Epithelial cell of proximal tubule (primary cell): ENCODE measurements around the gene SLC25A44. TPM values are rescaled to one million over a fixed set of nuclear protein-coding genes. Genes with fewer than 3 reads are reported as not detected.

ENCODE experiments used
- DNase-seq: peaks from one replicate; pipeline ENCODE4 v3.0.0-alpha.2; 2011; ENCODE audit warnings: low read depth
- H3K4me3 ChIP-seq: 2 replicates; pipeline ENCODE4 v1.5.1; 2011; ENCODE audit warnings: low read depth, mild to moderate bottlenecking, low read length
- total RNA-seq: library from RNA; depleted of rRNA; stranded (reverse); fragments of >200 nt; gene quantifications from 2 replicates; pipeline ENCODE4 v1.2.3, GENCODE V29; 2015
- TF ChIP-seq, protein P1 (sequence below): conservative IDR thresholded peaks from 2 replicates; pipeline ENCODE4 v1.5.1; 2012; ENCODE audit warnings: low read depth, mild to moderate bottlenecking, low read length

The SLC25A44 gene
- total RNA-seq, 1 donor from 2014 or later, result 7.4 TPM

DNA sequence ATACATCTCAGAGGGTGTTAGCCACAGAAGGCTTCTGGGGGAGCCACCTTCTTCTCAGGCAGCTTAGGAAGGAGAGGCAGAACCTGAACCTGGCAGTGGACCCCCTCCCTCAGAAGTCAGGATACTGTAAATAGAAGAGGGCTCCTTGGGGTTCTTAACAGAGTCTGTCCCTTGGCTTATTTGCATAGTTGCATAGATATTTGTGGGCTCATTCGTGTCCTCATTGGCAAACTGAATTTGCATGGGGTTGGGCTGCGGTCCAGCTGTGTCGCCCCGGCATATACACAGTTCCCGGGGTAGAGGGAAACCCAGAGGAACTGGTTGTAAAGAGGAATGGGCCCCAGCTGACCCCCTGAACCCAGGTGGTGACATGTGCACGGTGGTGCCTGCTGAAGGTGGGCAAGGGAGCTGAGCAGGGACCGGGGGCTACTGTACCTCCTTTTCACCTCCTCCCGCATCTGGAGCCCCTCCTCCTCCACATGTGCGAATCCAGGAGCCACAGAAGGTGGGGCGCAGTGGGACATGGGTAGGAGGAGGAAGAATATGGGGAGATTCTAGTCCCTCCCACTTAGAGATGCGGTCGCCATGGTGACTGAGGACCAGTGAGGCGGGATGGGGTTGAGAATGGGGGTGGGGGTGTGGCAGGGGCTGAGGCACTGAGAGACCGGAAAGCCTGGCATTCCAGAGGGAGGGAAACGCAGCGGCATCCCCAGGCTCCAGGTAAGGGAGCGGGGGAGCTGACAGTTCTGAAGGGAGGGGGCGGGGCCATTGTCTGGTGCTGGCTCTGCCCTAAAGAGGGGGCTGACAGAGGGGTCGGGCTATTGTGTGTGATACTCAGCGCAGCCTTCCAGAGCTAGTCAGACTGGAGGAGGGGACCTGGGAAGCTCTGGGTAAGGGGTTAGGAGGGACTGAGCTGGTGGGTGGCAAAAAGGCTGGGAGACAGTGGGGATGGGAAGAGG, 44.3 kb upstream of the SLC25A44 start:
- TF ChIP-seq, protein P1, sequence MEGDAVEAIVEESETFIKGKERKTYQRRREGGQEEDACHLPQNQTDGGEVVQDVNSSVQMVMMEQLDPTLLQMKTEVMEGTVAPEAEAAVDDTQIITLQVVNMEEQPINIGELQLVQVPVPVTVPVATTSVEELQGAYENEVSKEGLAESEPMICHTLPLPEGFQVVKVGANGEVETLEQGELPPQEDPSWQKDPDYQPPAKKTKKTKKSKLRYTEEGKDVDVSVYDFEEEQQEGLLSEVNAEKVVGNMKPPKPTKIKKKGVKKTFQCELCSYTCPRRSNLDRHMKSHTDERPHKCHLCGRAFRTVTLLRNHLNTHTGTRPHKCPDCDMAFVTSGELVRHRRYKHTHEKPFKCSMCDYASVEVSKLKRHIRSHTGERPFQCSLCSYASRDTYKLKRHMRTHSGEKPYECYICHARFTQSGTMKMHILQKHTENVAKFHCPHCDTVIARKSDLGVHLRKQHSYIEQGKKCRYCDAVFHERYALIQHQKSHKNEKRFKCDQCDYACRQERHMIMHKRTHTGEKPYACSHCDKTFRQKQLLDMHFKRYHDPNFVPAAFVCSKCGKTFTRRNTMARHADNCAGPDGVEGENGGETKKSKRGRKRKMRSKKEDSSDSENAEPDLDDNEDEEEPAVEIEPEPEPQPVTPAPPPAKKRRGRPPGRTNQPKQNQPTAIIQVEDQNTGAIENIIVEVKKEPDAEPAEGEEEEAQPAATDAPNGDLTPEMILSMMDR, result no peak
- no peak for DNase-seq

DNA sequence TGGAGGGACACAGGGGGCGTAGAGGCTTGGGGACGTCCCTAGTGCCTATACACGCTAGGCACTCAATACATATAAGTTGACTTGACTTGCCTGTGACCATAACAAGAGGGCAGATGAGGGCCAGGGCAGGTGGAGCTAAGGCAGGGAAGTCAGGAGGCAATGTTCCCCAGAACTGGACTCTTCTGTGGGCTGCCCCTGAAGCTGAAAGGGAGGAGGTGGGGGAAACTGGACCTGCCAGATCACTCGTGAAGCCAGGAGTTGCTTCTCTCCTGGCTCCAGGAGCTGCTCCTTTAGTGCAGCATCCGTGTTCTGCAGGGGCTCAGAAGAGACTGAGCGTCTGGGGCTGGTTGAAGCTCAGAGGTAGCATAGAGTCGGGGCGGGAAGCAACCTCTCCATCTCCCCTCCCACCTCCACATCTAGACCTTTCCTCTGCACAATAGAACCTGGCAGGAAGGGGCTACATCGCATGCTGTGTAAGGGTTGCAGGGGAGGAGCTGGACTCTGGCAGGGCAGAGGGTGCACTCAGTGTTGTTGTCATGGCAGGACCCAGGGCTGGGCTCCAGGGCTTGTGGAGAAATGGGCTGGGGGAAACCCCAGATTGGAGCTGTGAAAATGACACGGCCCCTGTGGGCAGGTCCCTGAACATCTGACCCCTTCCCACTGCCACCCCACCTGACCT, 43.4 kb upstream of the SLC25A44 start:
- no peak for DNase-seq
- TF ChIP-seq, protein P1, result no peak
- no peak overlapping the region for H3K4me3 ChIP-seq

More for the DNA sequence above, 44.3 kb upstream of the SLC25A44 start:
- H3K4me3 ChIP-seq, result no peak overlapping the region

DNA sequence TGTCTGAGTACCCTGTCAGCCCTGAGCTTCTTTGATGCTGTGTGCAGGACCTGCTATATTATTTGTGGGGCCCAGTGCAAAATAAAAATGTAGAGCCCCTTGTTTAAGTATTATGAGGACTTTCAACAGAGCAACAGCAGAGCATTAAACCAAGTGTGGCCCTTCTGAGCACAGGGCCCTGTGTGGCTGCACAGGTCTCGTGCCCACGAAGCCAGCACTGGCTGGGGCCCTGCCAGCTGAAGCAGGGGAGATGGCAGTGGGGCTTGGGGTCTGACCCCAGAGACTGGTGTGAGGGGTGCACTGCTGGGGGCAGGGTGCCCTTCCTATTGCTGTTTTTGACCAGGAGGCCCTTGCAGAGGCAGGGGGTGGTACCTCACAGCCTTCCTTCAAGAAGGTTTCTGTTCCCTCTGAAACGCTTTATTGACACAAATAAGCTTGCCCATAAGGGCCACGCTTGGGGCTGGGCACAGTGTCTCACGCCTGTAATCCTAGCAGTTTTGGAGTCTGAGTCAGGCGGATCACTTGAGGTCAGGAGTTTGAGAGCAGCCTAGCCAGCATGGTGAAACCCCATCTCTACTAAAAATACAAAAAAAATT, 42.7 kb upstream of the SLC25A44 start:
- no peak for DNase-seq
- no peak overlapping the region for H3K4me3 ChIP-seq
- TF ChIP-seq, protein P1, result no peak

DNA sequence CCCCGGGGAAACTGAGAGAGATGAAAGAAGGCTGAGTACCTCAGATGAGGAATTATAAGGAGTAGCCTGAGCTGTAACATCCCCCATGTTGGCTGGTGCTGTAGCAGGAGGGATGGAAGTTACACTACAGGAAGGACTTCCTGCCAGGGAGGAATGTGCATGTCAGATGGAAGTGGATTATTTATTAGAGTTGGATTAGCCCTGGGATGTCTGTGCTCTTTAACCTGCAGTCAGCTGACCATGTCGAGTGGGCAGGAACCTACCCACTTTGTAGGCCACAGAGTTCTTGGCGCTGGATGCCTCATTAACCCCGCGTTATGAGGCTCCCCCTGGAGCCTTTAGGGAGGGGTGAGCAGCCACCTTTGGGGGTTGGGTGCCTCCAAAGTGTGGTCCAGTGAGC, 41.3 kb upstream of the SLC25A44 start:
- TF ChIP-seq, protein P1, result peak; percentile 5
- H3K4me3 ChIP-seq, result no peak overlapping the region
- peak; percentile 86 for DNase-seq

DNA sequence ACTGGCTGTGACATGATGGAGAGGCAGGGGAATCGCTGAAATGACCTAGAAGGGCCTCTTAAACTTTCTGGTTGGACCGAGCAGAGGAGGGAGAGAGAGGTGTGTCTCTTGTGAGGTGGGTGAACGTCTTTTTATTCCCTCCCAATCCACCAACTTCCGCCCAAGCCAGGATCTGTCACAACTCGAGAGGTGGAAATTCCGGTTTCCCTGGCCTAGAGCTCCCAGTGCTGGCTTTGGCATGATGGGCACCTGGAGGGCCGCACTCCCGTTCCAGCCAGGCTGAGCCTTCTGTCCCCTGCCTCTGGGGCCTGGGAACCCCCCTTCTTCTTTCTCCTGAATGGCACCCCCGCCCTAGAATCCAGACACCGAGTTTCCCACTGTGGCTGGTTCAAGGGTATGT, 40.5 kb upstream of the SLC25A44 start, which contains the start of gene SEMA4A:
Gene SEMA4A (plus strand): TSS at position 224 of the 400 bp plus-strand sequence. CDS start 994 bp downstream, outside the sequence.
- no peak for DNase-seq
- peak within 1 kb of the TSS; percentile 26 for H3K4me3 ChIP-seq
- TF ChIP-seq, protein P1, result no peak

DNA sequence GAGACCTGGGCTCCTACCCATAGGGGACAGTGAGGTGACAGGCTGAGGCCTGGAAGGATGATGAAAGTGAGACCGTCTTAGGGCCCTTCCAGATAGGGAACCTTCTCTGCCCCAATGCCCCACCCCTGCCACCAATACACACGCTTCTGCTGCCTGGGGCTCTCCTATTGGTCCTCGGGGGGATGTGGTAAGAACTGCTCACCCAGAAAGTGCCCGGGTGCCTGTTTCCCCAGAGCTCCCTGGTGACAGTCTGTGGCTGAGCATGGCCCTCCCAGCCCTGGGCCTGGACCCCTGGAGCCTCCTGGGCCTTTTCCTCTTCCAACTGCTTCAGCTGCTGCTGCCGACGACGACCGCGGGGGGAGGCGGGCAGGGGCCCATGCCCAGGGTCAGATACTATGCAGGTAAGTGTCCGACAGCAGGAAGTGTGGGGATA, 39.6 kb upstream of the SLC25A44 start:
- no peak for DNase-seq
- TF ChIP-seq, protein P1, result no peak
- peak overlapping the region; percentile 26 for H3K4me3 ChIP-seq
